ENCODE measurements around the gene DUSP28. TPM values are rescaled to one million over a fixed set of nuclear protein-coding genes. Genes with fewer than 3 reads are reported as not detected.

DUSP28 gene
- total and polyA plus RNA-seq, 2 of the 13 experiments (the other 11 are each of a cell fraction or from before 2014, with no cell fraction given), result 5.2 to 8.6 TPM

GRCh38 chr2:240560084-240560479 is at the start of gene DUSP28 (continued):
- TF ChIP-seq DDIT3 (CRISPR knock-in tag; IDR thresholded peaks at IDR 0.05) (no peak), EP300 (IDR thresholded peaks at IDR 0.05; ENCODE audit: low read depth in 2 of 2, low read length in 2 of 2) (no peak), EP300 (CRISPR knock-in tag; IDR thresholded peaks at IDR 0.05; ENCODE audit: borderline replicate concordance) (no peak; the same call in 1 of the 2 replicates), ZNF557 (CRISPR knock-in tag; IDR thresholded peaks at IDR 0.05) (0 out of 2 replicates have a peak, but pooled peaks have one; percentile 56), PHF21A (CRISPR knock-in tag; IDR thresholded peaks at IDR 0.05) (no peak; the same call in 1 of the 2 replicates), ASH2L (IDR thresholded peaks at IDR 0.05; ENCODE audit: insufficient read length, low read depth, low read length) (no peak), SMC3 (IDR thresholded peaks at IDR 0.05; ENCODE audit: low read length) (no peak), ZNF761 (CRISPR knock-in tag; conservative IDR thresholded peaks at IDR 0.05) (no peak), SIN3B (IDR thresholded peaks at IDR 0.05; ENCODE audit: low read length) (no peak), ZBTB21 (CRISPR knock-in tag; IDR thresholded peaks at IDR 0.05) (no peak), PRDM10 (CRISPR knock-in tag; IDR thresholded peaks at IDR 0.05; ENCODE audit: low read depth) (no peak), SNRNP70 (IDR thresholded peaks at IDR 0.05; ENCODE audit: low read depth, low read length) (no peak), EZH2 (conservative IDR thresholded peaks at IDR 0.05; ENCODE audit: low read depth, low read length) (no peak), ZNF772 (CRISPR knock-in tag; IDR thresholded peaks at IDR 0.05) (peak; percentile 94), GRHL1 (CRISPR knock-in tag; conservative IDR thresholded peaks at IDR 0.05) (no peak), BCL6 (CRISPR knock-in tag; IDR thresholded peaks at IDR 0.05) (peak; percentile 16; the same call in 1 of the 2 replicates), ZBTB10 (CRISPR knock-in tag; IDR thresholded peaks at IDR 0.05; ENCODE audit: borderline replicate concordance) (no peak), MXD3 (CRISPR knock-in tag; IDR thresholded peaks at IDR 0.05) (peak; percentile 96), STAT6 (CRISPR knock-in tag; IDR thresholded peaks at IDR 0.05; ENCODE audit: borderline replicate concordance) (no peak)
